Esophagus squamous epithelium (tissue), 5 donors: ENCODE measurements around the gene SLC1A2. TPM values are rescaled to one million over a fixed set of nuclear protein-coding genes. Genes with fewer than 3 reads are reported as not detected.
"Not testable (repeated sequence)": the region's sequence is repeated elsewhere in the genome, so short reads cannot be mapped to it uniquely, and the experiment has no call there.

Experiments
- DNase-seq: peaks from one replicate; lab custom pipeline; 2025; lab: John Stamatoyannopoulos, UW
- H3K27ac ChIP-seq, 4 donors: fragments of 200-600 bp; sonication (generic); one replicate each; pipeline ENCODE4 v1.5.1; 2016 to 2019; ENCODE audit warnings: mild to moderate bottlenecking in 1 of 4
- H3K27me3 ChIP-seq, 4 donors: fragments of 200-600 bp; sonication (generic); 1 replicate in 3 of 4; 2 replicates in 1 of 4; pipeline versions ENCODE4 v1.5.1 to v1.6.0; 2017 to 2021; ENCODE audit warnings: antibody characterized with exemption in 1 of 4
- H3K36me3 ChIP-seq, 3 donors: fragments of 200-600 bp; sonication (generic); one replicate each; pipeline ENCODE4 v1.5.1; 2016 to 2019
- H3K4me1 ChIP-seq, 3 donors: fragments of 200-600 bp; sonication (generic); one replicate each; pipeline ENCODE4 v1.5.1; 2017 to 2019
- H3K4me3 ChIP-seq, 4 donors: fragments of 200-600 bp; sonication (generic); 1 replicate in 3 of 4; 2 replicates in 1 of 4; pipeline ENCODE4 v1.5.1; 2016 to 2019; ENCODE audit warnings: mild to moderate bottlenecking in 2 of 4, moderate library complexity in 1 of 4
- H3K9me3 ChIP-seq, 3 donors: fragments of 200-600 bp; sonication (generic); one replicate each; pipeline ENCODE4 v1.5.1; 2016 to 2019
- POLR2A ChIP-seq, 4 donors: fragments of 450-650 bp; IDR thresholded peaks; one replicate each; pipeline ENCODE4 v1.6.1; 2017; ENCODE audit warnings: antibody characterized with exemption in 4 of 4, mild to moderate bottlenecking in 4 of 4, moderate library complexity in 3 of 4
- WGBS, 2 donors: methylation state at CpG; one replicate each; pipeline ENCODE4 v1.1.5; 2018; 5-methylcytosine and 5-hydroxymethylcytosine counted together
- intact Hi-C: fragments of 100-400 bp; cut with DNase I; formaldehyde crosslinking; loops from one replicate; pipeline ENCODE4 v1.15.0; 2022
- total RNA-seq, 4 donors: library from RNA; depleted of rRNA; stranded (reverse); fragments of >200 nt; gene quantifications; one replicate each; pipeline ENCODE4 v1.1.0, GENCODE V29; 2016
- TF ChIP-seq, protein P1 (sequence below), 6 experiments: fragments of 450-650 bp in 4 of 6; fragments of 200-600 bp in 2 of 6; sonication (generic) in 2 of 6; IDR thresholded peaks; one replicate each; pipeline ENCODE4 v1.5.1; 2016 to 2019; ENCODE audit warnings: antibody characterized with exemption in 6 of 6, mild to moderate bottlenecking in 4 of 6, moderate library complexity in 4 of 6
- donor health status: DM: yes; HTN: yes; CAD: no.

The SLC1A2 gene
- total RNA-seq, 4 donors from 2014 or later, result 0.04 to 0.61 (median 0.19) TPM; not detected in 1

DNA sequence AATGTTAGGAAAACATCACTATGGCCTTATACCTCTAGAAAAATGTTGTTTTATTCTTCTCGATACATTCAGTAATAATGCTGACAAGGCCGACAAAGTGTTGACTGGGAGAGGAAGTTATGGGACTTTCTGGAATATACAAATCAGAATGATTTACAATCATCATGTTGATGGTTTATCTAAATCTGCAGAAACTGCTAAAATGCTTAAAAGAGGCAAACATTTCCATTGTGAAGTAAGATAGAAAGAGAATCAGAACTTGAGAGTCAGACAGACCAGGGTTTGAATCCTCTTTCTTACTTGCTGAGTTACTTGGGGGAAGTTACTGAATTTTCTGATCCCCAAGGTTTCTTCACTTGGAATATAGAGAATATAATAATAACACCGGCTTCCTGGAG, 191.0 kb downstream of the SLC1A2 start:
- TF ChIP-seq POLR2A (IDR thresholded peaks at IDR 0.05), result no peak
- TF ChIP-seq, protein P1, sequence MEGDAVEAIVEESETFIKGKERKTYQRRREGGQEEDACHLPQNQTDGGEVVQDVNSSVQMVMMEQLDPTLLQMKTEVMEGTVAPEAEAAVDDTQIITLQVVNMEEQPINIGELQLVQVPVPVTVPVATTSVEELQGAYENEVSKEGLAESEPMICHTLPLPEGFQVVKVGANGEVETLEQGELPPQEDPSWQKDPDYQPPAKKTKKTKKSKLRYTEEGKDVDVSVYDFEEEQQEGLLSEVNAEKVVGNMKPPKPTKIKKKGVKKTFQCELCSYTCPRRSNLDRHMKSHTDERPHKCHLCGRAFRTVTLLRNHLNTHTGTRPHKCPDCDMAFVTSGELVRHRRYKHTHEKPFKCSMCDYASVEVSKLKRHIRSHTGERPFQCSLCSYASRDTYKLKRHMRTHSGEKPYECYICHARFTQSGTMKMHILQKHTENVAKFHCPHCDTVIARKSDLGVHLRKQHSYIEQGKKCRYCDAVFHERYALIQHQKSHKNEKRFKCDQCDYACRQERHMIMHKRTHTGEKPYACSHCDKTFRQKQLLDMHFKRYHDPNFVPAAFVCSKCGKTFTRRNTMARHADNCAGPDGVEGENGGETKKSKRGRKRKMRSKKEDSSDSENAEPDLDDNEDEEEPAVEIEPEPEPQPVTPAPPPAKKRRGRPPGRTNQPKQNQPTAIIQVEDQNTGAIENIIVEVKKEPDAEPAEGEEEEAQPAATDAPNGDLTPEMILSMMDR (IDR thresholded peaks at IDR 0.05), result no peak
- peaks cover 0 to 83% (median 23%) of the 10 kb centered on the region in 3 donors for H3K36me3 ChIP-seq
- peak overlapping the region in 3 of 4 donors; percentile 5 to 63 (median 17) for H3K27ac ChIP-seq

DNA sequence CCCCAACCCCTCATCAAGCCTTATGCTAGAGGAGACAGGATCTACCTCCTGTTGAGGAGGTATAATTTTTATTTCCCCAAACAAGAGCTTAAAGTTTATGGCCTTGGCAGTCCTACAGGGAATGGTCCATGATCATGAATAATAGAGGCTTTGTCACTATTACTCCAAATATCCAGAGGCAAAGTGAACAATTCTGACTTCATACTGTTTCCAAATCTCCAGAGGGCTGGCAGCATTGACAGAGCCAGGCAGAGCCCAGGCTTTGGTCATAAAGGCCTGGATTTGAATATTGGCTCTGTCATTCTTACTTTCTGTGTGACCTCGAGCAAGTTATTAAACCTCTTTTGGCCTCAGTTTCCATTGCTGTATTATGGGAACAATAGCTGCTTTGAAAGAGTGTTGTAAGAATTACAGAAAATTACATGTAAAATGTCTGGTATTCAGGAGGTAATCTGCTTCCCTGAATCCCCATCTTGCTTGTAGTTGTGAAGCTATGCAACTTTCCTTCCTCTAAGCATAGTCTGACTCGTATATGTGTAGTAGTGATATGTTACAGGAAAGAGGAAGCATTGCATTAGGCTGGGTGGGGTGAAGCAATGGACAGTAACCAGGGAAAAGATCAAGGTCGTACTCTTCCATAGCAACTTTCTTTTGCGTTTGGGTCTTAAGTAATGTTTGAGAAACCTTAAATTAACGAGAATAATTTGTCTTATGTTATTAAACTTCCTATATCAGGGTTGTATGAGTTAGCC, 191.6 kb downstream of the SLC1A2 start:
- H3K9me3 ChIP-seq, result no peaks in the 10 kb centered on the region
- intact Hi-C loops, result no loop called here
- no peak overlapping the region for H3K4me3 ChIP-seq
- no peak for DNase-seq
- TF ChIP-seq, protein P1 (IDR thresholded peaks at IDR 0.05), result no peak
- no peak for TF ChIP-seq POLR2A (IDR thresholded peaks at IDR 0.05)
- H3K4me1 ChIP-seq, result peaks cover 0 to 15% (median 0%) of the 10 kb centered on the region in 3 donors
- 37 to 41% methylated on average over 5 of the region's 5 CpGs for WGBS, 2 donors
- peaks cover 0 to 89% (median 29%) of the 10 kb centered on the region in 3 donors for H3K36me3 ChIP-seq
- H3K27me3 ChIP-seq, result no peaks in the 10 kb centered on the region
- peak overlapping the region in 3 of 4 donors; percentile 5 to 63 (median 17) for H3K27ac ChIP-seq

More for the DNA sequence above, 191.0 kb downstream of the SLC1A2 start:
- Histone ChIP-seq H3K9me3 (no peaks in the 10 kb centered on the region), H3K27me3 (no peaks in the 10 kb centered on the region), H3K4me3 (no peak overlapping the region), H3K4me1 (peaks cover 0 to 13% (median 0%) of the 10 kb centered on the region in 3 donors)
- WGBS, 2 donors, result 64 to 76% methylated on average over 3 of the region's 3 CpGs
- no peak for DNase-seq
- intact Hi-C loops, result no loop called here

DNA sequence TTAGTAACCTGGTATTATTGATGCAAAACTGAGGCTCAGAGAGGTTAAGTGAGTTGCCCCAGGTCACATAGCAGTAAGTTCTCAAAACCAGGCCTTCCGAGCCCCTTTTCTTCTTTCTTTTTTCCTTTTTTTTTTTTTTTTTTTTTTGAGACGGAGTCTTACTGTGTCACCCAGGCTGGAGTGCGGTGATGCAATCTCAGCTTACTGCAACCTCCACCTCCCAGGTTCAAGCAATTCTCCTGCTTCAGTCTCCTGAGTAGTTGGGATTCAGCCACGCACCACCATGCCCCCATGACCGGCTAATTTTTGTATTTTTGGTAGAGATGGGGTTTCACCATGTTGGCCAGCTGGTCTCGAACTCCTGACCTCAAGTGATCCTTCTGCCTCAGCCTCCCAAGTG, 192.6 kb downstream of the SLC1A2 start:
- DNase-seq, H3K9me3 ChIP-seq, H3K27ac ChIP-seq, H3K27me3 ChIP-seq, H3K4me3 ChIP-seq, intact Hi-C loops: not testable (repeated sequence)
- Histone ChIP-seq H3K36me3 (peaks cover 0 to 99% (median 32%) of the 10 kb centered on the region in 3 donors), H3K4me1 (peaks cover 0 to 17% (median 0%) of the 10 kb centered on the region in 3 donors)
- 83 to 90% methylated on average over 5 of the region's 6 CpGs for WGBS, 2 donors

DNA sequence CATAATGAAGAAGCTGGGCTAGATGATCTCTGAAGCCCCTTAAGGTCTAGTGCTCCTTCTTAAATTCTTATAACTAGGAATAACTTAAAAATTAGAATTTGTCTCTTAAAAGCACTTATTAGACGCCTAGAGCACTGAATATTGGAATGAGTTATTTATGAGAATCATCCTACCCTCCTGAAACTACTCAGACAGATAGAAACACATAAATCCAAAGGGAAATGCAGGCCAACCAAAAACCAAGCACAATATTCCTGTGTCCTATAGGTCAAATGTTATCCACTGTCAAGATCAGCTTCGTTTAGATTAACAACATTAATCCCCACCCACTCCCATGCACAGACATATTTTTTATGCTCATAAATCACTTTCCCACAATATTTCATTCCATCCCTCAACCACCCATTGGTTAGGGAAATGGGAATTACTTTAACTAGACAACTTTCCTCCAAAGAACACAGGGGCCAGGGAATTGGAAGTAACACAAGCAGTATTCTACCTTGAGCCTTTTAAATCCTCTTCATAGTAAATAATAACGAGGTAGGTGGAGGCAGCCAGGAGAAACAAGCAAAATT, 193.3 kb downstream of the SLC1A2 start:
- TF ChIP-seq POLR2A (IDR thresholded peaks at IDR 0.05), result no peak
- TF ChIP-seq, protein P1 (IDR thresholded peaks at IDR 0.05), result no peak
- intact Hi-C loops, result no loop called here
- Histone ChIP-seq H3K36me3 (peaks cover 0 to 100% (median 38%) of the 10 kb centered on the region in 3 donors), H3K27ac (no peak overlapping the region), H3K9me3 (no peaks in the 10 kb centered on the region), H3K4me3 (no peak overlapping the region), H3K27me3 (no peaks in the 10 kb centered on the region), H3K4me1 (peaks cover 0 to 24% (median 4%) of the 10 kb centered on the region in 3 donors)
- WGBS, 2 donors, result 55 to 65% methylated on average over 3 of the region's 3 CpGs
- DNase-seq, result no peak

DNA sequence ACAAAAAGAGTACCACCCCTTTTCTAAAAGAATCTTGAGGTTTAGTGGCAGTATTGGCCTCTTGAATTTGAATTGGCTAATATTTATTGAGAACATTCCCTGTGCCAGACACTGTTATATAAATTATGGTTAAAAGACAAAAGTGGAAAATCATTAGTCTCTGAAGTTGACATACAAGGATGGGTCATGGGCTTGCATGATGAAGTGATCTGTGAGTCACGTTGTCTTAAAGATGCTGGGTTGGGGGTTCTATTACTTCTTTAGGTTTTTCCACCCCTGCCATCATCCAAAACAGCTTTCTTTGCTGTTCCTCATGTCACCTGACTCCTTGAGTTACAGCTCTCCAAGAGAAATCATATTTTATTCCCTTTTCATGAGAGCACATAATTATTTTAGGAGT, 195.4 kb downstream of the SLC1A2 start:
- WGBS, 2 donors, result 80 to 82% methylated on average over 1 of the region's 1 CpG
- peak overlapping the region in 2 of 4 donors; percentile 9 to 45 for H3K27ac ChIP-seq
- no peaks in the 10 kb centered on the region for H3K27me3 ChIP-seq
- TF ChIP-seq, protein P1 (IDR thresholded peaks at IDR 0.05), result no peak
- no peak for TF ChIP-seq POLR2A (IDR thresholded peaks at IDR 0.05)
- no peaks in the 10 kb centered on the region for H3K9me3 ChIP-seq
- H3K4me3 ChIP-seq, result no peak overlapping the region
- H3K36me3 ChIP-seq, result peaks cover 6 to 100% (median 32%) of the 10 kb centered on the region in 3 donors
- H3K4me1 ChIP-seq, result peaks cover 0 to 33% (median 4%) of the 10 kb centered on the region in 3 donors
- intact Hi-C loops, result no loop called here
- no peak for DNase-seq
